Measurements from ENCODE around the gene SUN5.

The SUN5 gene

DNA sequence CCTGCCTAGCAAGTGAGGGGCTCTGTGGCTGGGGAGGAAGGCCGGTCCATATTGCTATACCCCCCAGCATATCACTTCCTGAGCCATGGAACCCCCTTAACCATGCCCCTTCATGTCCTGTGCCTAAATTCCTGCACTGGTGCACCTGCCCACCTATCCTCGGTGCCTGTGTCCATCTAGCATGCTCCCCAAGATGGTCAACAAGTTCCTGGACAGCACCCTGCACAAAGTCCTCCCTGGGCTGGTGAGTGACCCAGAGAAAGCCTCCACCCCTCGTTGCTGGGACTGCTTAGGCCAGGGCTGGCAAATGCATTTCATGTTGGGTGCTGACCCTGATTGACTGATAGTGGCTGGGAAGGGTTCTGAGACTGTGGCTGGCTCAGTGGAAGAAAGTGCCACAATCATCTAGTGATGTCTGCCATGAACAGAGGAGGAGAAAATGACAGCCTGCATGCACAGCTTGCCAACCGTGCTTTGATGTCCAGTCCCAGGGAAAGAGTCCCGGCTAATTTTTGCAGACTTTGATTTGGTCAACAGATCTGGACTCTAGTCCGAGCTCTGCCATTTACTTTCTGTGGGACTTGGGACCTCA is 30.8 kb upstream of the SUN5 start:
- no peak for DNase-seq (ENCODE audit: low read depth)

DNA sequence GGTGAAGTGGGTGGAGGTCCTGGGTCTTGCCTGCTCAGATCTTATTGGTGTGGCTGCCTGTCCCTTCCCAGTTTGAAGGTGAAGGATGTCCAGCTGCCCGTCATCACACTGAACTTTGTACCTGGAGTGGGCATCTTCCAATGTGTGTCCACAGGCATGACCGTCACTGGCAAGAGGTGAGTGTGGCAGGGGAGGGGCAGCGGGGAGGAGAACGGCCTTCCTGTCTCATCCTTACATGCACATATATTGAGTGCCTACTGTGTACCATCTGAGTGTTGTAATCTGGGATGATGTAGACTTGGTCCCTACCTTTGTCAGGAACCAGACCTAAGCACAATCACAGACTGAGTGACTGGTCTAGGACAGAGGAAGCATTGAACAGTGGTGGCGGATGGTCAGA is 29.9 kb upstream of the SUN5 start:
- Histone ChIP-seq H3K36me3 (ENCODE audit: control insufficient read depth, insufficient read depth, low read length, severe bottlenecking) (no peaks in the 10 kb centered on the region), H3K4me3 (ENCODE audit: low read length) (no peak overlapping the region), H3K9ac (ENCODE audit: low read length) (no peak overlapping the region), H3K4me1 (ENCODE audit: control insufficient read depth, insufficient read depth, low read length) (no peaks in the 10 kb centered on the region), H3K27me3 (replicated peaks; ENCODE audit: control insufficient read depth, insufficient read depth, low read length) (peaks cover 73% of the 10 kb centered on the region), H3K9me3 (ENCODE audit: control insufficient read depth, low read length) (no peaks in the 10 kb centered on the region)
- DNase-seq (ENCODE audit: low read depth) = no peak

More for the DNA sequence above, 30.8 kb upstream of the SUN5 start:
- Histone ChIP-seq H3K4me1 (ENCODE audit: control insufficient read depth, insufficient read depth, low read length) (no peaks in the 10 kb centered on the region), H3K9ac (ENCODE audit: low read length) (no peak overlapping the region), H3K9me3 (ENCODE audit: control insufficient read depth, low read length) (no peaks in the 10 kb centered on the region), H3K4me3 (ENCODE audit: low read length) (no peak overlapping the region), H3K27me3 (replicated peaks; ENCODE audit: control insufficient read depth, insufficient read depth, low read length) (peaks cover 75% of the 10 kb centered on the region), H3K36me3 (ENCODE audit: control insufficient read depth, insufficient read depth, low read length, severe bottlenecking) (no peaks in the 10 kb centered on the region)

DNA sequence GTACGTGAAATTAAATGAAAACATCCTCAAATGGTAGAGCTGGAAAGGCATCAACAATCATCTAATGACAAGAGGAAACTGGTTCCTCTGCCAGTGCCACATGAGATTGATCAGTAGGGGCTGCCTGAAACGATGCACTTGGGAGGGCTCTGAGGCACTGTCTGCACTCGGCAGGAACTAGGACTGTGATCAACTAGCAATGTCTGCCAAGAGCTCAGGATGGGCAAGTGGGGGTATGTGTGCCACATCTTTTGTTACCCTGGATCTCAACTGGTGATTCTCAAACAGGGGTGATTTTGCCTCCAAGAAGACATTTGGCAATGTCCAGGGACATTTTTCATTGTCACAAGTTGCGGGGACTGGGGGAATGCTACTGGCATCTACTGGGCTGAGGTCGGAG is 29.1 kb upstream of the SUN5 start:
- no peaks in the 10 kb centered on the region for H3K9me3 ChIP-seq (ENCODE audit: control insufficient read depth, low read length)
- H3K4me1 ChIP-seq (ENCODE audit: control insufficient read depth, insufficient read depth, low read length) = no peaks in the 10 kb centered on the region
- H3K9ac ChIP-seq (ENCODE audit: low read length) = no peak overlapping the region
- peaks cover 75% of the 10 kb centered on the region for H3K27me3 ChIP-seq (replicated peaks; ENCODE audit: control insufficient read depth, insufficient read depth, low read length)
- DNase-seq (ENCODE audit: low read depth) = no peak
- H3K4me3 ChIP-seq (ENCODE audit: low read length) = no peak overlapping the region
- no peaks in the 10 kb centered on the region for H3K36me3 ChIP-seq (ENCODE audit: control insufficient read depth, insufficient read depth, low read length, severe bottlenecking)

DNA sequence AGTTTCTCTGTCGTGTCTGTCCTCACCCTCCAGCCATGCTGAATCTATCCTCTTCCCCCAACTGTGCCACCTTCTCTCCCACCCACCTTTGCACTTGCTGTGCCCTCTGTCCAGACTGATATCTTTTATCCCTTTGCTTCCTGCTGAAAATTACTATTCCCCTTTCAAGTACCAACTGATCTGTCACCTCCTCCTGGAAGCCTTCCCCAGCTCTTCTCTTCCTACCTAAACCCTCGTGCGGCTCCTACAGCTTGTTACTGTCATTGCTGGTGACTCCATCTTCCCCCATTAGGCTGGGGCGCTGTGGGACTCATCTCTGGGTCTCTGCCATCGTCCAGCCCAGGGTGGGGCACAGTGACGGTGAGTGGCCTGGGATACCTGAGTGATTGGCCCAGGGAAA is 28.3 kb upstream of the SUN5 start:
- peaks cover 78% of the 10 kb centered on the region for H3K27me3 ChIP-seq (replicated peaks; ENCODE audit: control insufficient read depth, insufficient read depth, low read length)
- no peaks in the 10 kb centered on the region for H3K4me1 ChIP-seq (ENCODE audit: control insufficient read depth, insufficient read depth, low read length)
- no peak overlapping the region for H3K4me3 ChIP-seq (ENCODE audit: low read length)
- H3K9me3 ChIP-seq (ENCODE audit: control insufficient read depth, low read length) = no peaks in the 10 kb centered on the region
- DNase-seq (ENCODE audit: low read depth) = no peak
- H3K9ac ChIP-seq (ENCODE audit: low read length) = no peak overlapping the region
- H3K36me3 ChIP-seq (ENCODE audit: control insufficient read depth, insufficient read depth, low read length, severe bottlenecking) = no peaks in the 10 kb centered on the region

DNA sequence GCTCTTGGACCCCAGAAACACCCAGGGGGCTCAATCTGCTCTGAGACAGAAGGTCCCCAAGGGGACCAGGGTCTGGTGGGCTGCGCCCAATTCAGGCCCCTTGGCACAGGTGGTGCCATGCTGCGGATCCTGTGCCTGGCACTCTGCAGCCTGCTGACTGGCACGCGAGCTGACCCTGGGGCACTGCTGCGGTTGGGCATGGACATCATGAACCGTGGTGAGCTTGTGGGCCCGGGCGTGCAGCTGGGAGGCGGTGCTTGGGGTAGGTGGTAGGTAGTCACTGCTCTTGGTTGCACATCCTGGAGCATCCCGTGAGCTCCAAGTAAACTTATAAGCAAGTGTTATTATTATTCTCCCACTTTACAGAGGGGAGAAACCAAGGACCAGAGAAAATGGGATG is 27.3 kb upstream of the SUN5 start, which contains the start of gene BPIFB6:
BPIFB6 (plus strand) TSS at position 118 of the 400 bp plus-strand sequence; CDS start at position 118, 0 bp downstream.
- H3K27me3 ChIP-seq (replicated peaks; ENCODE audit: control insufficient read depth, insufficient read depth, low read length) = peaks cover 78% of the 10 kb centered on the region
- H3K36me3 ChIP-seq (ENCODE audit: control insufficient read depth, insufficient read depth, low read length, severe bottlenecking) = no peaks in the 10 kb centered on the region
- no peak for DNase-seq (ENCODE audit: low read depth)
- H3K9ac ChIP-seq (ENCODE audit: low read length) = no peak within 1 kb of the TSS
- no peak within 1 kb of the TSS for H3K4me3 ChIP-seq (ENCODE audit: low read length)
- H3K4me1 ChIP-seq (ENCODE audit: control insufficient read depth, insufficient read depth, low read length) = no peaks in the 10 kb centered on the region
- H3K9me3 ChIP-seq (ENCODE audit: control insufficient read depth, low read length) = peaks cover 4% of the 10 kb centered on the region

DNA sequence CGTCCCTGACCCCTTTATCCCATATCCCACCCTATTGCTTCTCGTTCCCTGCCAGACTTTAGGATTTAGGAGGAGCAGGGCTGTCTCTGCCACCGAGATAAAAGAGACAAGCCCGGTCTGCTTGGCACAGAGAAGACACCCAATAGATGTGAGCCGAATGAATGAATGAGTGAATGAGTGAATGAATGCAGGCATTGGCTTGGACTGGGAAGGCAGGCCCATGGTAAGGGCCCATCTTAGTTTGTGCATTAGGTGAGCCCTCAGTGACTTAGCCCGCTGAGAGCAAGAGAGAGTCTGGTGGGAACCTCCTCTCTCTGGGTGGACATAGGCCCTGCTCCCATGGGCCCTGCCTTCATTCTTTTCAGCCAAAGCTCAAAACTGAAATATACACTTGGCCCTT is 26.3 kb upstream of the SUN5 start:
- peaks cover 79% of the 10 kb centered on the region for H3K27me3 ChIP-seq (replicated peaks; ENCODE audit: control insufficient read depth, insufficient read depth, low read length)
- DNase-seq (ENCODE audit: low read depth) = no peak
- no peaks in the 10 kb centered on the region for H3K36me3 ChIP-seq (ENCODE audit: control insufficient read depth, insufficient read depth, low read length, severe bottlenecking)
- peaks cover 4% of the 10 kb centered on the region for H3K9me3 ChIP-seq (ENCODE audit: control insufficient read depth, low read length)
- H3K4me1 ChIP-seq (ENCODE audit: control insufficient read depth, insufficient read depth, low read length) = no peaks in the 10 kb centered on the region
- H3K9ac ChIP-seq (ENCODE audit: low read length) = no peak overlapping the region
- H3K4me3 ChIP-seq (ENCODE audit: low read length) = no peak overlapping the region

DNA sequence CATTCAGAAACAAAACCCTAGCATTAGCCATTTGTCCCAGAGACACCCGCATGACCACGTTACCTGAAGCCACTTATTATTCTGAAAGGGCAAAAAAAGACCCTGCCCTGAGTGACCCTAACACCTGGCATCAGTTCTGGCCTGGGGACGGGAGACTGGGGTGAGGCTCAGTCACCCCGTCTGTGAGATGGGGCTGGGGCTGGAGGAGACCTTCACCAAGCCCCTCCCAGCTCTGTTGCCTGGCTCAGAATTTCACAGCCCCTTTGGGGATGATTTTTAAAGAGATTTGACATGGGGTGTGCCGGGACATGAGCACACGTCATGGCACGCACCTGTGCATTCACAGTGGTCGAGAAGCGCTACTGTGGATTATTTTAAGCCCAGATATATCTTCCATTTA is 25.8 kb upstream of the SUN5 start:
- no peaks in the 10 kb centered on the region for H3K36me3 ChIP-seq (ENCODE audit: control insufficient read depth, insufficient read depth, low read length, severe bottlenecking)
- no peak overlapping the region for H3K9ac ChIP-seq (ENCODE audit: low read length)
- DNase-seq (ENCODE audit: low read depth) = no peak
- H3K27me3 ChIP-seq (replicated peaks; ENCODE audit: control insufficient read depth, insufficient read depth, low read length) = peaks cover 79% of the 10 kb centered on the region
- H3K9me3 ChIP-seq (ENCODE audit: control insufficient read depth, low read length) = peaks cover 4% of the 10 kb centered on the region
- H3K4me3 ChIP-seq (ENCODE audit: low read length) = no peak overlapping the region
- H3K4me1 ChIP-seq (ENCODE audit: control insufficient read depth, insufficient read depth, low read length) = no peaks in the 10 kb centered on the region

DNA sequence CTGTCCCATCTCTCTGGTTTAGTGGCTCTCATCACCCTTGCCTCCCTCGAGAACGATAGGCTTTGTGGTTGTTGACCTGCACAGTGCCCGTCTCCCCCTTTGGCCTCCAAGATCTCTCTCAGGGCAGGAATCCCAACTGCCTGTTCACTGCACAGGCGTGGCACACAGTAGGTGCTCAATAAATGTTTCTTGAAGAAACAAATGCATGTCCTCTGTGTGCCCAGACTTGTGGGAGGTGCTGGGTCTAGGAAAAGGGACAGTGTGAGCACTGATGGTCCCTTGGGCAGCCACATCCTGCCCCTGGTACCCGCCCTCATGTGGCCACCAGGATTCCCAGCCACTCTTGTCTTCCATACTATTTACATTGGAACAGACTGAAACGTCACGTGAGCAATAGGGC is 24.6 kb upstream of the SUN5 start:
- H3K9ac ChIP-seq (ENCODE audit: low read length) = no peak overlapping the region
- H3K27me3 ChIP-seq (replicated peaks; ENCODE audit: control insufficient read depth, insufficient read depth, low read length) = peaks cover 74% of the 10 kb centered on the region
- no peak overlapping the region for H3K4me3 ChIP-seq (ENCODE audit: low read length)
- H3K4me1 ChIP-seq (ENCODE audit: control insufficient read depth, insufficient read depth, low read length) = no peaks in the 10 kb centered on the region
- H3K36me3 ChIP-seq (ENCODE audit: control insufficient read depth, insufficient read depth, low read length, severe bottlenecking) = no peaks in the 10 kb centered on the region
- peaks cover 7% of the 10 kb centered on the region for H3K9me3 ChIP-seq (ENCODE audit: control insufficient read depth, low read length)
- no peak for DNase-seq (ENCODE audit: low read depth)

DNA sequence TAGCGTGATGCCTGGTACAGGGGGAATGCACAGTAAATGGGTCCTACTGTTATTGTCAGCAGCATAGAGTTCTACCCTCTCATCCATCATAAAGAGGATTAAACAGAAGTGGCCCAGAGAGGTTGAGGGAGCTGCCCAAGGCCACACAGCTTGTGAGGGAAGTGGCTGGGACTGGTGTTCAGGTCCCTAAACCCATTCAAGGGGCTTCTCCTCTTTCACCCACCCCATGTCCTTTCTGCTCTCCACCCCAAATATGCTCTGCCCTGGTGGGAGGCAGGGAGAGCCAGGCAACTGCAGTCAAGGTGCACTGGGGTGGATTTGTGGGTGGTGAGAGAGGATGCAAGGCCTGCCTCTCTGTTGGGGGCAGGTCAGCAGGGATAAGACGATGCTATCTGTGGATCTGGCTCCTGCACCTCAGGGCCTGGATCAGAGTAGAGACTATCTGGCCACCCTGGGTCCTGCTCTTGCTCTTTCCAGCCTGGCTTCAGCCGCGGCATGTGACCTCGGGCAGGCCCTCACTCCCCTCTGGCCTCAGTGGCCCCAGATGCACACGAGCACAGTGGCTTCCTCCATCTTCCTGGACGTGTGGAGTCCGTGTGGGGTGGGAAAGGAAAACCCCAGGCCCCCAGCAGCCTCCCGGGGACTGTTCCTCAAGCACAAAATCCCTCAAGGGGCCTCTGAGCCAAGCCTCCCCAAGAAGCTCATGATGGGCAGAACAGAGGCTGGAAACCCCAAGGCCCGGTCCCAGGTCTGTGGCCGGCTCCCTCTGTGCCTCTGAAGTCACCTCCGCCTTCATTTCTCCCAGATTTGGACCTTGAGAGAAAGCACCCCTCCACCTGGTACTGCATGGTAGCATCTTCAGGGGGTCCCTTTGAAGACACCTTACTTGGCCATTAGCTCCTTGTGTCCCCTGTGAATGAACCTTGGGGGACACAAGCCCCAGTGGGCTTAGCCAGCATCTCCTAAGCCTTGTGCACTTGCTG is 23.8 kb upstream of the SUN5 start:
- DNase-seq (ENCODE audit: low read depth) = no peak
- Histone ChIP-seq H3K9me3 (ENCODE audit: control insufficient read depth, low read length) (peaks cover 7% of the 10 kb centered on the region), H3K27me3 (replicated peaks; ENCODE audit: control insufficient read depth, insufficient read depth, low read length) (peaks cover 75% of the 10 kb centered on the region), H3K36me3 (ENCODE audit: control insufficient read depth, insufficient read depth, low read length, severe bottlenecking) (no peaks in the 10 kb centered on the region), H3K4me1 (ENCODE audit: control insufficient read depth, insufficient read depth, low read length) (no peaks in the 10 kb centered on the region), H3K9ac (ENCODE audit: low read length) (no peak overlapping the region), H3K4me3 (ENCODE audit: low read length) (no peak overlapping the region)

DNA sequence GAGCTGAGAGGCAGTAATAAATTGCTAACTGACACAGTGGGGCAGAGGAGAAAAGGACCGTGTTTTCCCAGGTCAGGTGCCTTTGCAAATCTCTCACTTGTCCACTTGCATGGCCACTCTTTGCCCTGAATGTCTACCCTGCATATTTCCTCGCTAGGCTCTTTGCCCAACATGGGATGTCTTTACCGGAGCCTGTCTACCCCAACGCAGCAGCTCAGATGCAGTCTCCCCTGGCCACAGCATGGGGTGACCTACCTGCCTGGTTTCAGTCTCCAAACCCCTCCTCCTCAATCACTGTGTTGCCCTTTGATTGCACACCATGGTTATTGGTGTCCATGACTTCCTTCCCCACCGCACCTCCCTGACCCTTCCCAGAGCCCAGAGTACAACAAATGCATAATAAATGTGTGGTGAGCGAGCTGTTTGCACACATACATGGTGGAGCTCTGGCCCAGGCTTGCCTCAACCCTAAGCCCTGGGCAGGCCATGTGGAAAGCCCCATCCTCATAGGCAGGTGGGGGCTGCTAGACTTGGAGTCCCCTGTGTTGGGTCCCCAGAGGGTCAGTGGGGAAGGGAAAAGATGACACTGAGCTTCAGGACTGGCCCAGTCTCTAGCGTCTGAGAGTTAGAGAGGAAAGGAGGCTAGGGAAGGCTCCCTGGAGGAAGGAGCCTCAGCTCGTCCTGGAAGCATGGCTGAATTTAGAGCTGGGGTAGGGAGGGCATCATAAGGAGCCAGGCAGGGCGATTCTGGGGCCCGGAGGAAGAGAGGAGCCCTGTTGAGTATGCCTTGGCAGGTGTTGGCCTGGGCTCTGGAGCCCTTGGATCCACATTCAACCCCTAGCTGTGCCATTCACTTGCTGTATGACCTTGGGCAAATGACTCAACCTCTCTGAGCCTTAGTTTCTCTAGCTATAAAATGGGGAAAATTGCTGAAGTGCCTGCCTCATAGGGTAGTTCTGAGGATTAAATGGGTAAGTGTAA is 22.8 kb upstream of the SUN5 start:
- no peak overlapping the region for H3K9ac ChIP-seq (ENCODE audit: low read length)
- peaks cover 7% of the 10 kb centered on the region for H3K9me3 ChIP-seq (ENCODE audit: control insufficient read depth, low read length)
- H3K36me3 ChIP-seq (ENCODE audit: control insufficient read depth, insufficient read depth, low read length, severe bottlenecking) = no peaks in the 10 kb centered on the region
- DNase-seq (ENCODE audit: low read depth) = no peak
- H3K27me3 ChIP-seq (replicated peaks; ENCODE audit: control insufficient read depth, insufficient read depth, low read length) = peaks cover 75% of the 10 kb centered on the region
- H3K4me1 ChIP-seq (ENCODE audit: control insufficient read depth, insufficient read depth, low read length) = no peaks in the 10 kb centered on the region
- H3K4me3 ChIP-seq (ENCODE audit: low read length) = no peak overlapping the region

Measured in adipocyte (in vitro differentiated cells).